Measurements from ENCODE around the gene DBN1. TPM values are rescaled to one million over a fixed set of nuclear protein-coding genes. Genes with fewer than 3 reads are reported as not detected.

Gene DBN1
- total and polyA plus RNA-seq, 9 of the 15 experiments (the other 6 are each of a cell fraction or from before 2014, with no cell fraction given): 0.25 to 87.2 (median 27.9) TPM

DNA sequence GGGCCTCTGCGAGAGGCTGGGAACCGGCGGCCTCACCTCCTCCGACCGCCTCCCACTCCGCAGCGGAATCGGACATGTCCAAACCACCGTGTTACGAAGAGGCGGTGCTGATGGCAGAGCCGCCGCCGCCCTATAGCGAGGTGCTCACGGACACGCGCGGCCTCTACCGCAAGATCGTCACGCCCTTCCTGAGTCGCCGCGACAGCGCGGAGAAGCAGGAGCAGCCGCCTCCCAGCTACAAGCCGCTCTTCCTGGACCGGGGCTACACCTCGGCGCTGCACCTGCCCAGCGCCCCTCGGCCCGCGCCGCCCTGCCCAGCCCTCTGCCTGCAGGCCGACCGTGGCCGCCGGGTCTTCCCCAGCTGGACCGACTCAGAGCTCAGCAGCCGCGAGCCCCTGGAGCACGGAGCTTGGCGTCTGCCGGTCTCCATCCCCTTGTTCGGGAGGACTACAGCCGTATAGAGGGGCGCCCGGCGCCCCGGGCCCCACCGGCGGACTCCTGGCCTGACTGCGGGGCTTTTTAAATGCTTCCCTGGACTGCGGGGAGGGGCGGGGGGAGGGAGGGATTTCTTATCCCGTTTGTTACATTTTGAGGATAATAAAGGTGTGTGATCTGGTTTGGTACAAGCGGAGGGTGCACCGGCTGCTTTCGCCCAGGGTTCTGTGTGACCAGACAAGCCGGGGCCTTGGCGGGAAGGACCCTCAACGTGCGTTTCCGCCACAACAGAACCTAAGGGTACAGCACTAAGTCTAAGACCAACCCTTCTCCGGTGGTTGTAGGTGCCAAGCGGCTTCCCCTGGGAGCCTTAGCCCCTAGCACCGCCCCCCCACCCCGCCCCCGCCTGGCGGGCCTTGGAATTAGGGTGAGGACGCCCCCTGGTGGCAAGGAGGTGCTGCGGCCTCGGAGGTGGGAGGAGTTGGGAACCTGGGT lies 17.5 kb downstream of the DBN1 start (continued):
- TF ChIP-seq JUN (IDR thresholded peaks at IDR 0.05; ENCODE audit: borderline replicate concordance, low read depth, low read length): 0 out of 2 replicates have a peak, but pooled peaks have one; percentile 17
- TF ChIP-seq JUN (CRISPR knock-in tag; IDR thresholded peaks at IDR 0.05; ENCODE audit: borderline replicate concordance): no peak
- TF ChIP-seq TBP (optimal IDR thresholded peaks at IDR 0.05; ENCODE audit: low read depth, low read length): peak; percentile 11
- TF ChIP-seq ZKSCAN3 (CRISPR knock-in tag; IDR thresholded peaks at IDR 0.05): no peak
- TF ChIP-seq RAD51 (IDR thresholded peaks at IDR 0.05; ENCODE audit: borderline replicate concordance, low read depth): no peak
- no peak for TF ChIP-seq HLTF (IDR thresholded peaks at IDR 0.05)
- no peak for TF ChIP-seq ZEB2 (IDR thresholded peaks at IDR 0.05)
- TF ChIP-seq, protein P1, sequence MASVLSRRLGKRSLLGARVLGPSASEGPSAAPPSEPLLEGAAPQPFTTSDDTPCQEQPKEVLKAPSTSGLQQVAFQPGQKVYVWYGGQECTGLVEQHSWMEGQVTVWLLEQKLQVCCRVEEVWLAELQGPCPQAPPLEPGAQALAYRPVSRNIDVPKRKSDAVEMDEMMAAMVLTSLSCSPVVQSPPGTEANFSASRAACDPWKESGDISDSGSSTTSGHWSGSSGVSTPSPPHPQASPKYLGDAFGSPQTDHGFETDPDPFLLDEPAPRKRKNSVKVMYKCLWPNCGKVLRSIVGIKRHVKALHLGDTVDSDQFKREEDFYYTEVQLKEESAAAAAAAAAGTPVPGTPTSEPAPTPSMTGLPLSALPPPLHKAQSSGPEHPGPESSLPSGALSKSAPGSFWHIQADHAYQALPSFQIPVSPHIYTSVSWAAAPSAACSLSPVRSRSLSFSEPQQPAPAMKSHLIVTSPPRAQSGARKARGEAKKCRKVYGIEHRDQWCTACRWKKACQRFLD (CRISPR knock-in tag; IDR thresholded peaks at IDR 0.05): no peak
- no peak for TF ChIP-seq SMARCC2 (IDR thresholded peaks at IDR 0.05; ENCODE audit: low read depth)
- TF ChIP-seq, protein P2, sequence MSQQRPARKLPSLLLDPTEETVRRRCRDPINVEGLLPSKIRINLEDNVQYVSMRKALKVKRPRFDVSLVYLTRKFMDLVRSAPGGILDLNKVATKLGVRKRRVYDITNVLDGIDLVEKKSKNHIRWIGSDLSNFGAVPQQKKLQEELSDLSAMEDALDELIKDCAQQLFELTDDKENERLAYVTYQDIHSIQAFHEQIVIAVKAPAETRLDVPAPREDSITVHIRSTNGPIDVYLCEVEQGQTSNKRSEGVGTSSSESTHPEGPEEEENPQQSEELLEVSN (IDR thresholded peaks at IDR 0.05; ENCODE audit: borderline replicate concordance in 1 of 2, extremely low read depth in 1 of 2, insufficient read depth in 1 of 2, insufficient read length in 1 of 2, low read depth in 1 of 2, low read length in 1 of 2, poor library complexity in 1 of 2, severe bottlenecking in 1 of 2): peak in 1 of 2 experiments; percentile 27
- TF ChIP-seq RBM34 (IDR thresholded peaks at IDR 0.05; ENCODE audit: borderline replicate concordance, insufficient read depth, low read length): 0 out of 2 replicates have a peak, but pooled peaks have one; percentile 68
- TF ChIP-seq, protein P3, sequence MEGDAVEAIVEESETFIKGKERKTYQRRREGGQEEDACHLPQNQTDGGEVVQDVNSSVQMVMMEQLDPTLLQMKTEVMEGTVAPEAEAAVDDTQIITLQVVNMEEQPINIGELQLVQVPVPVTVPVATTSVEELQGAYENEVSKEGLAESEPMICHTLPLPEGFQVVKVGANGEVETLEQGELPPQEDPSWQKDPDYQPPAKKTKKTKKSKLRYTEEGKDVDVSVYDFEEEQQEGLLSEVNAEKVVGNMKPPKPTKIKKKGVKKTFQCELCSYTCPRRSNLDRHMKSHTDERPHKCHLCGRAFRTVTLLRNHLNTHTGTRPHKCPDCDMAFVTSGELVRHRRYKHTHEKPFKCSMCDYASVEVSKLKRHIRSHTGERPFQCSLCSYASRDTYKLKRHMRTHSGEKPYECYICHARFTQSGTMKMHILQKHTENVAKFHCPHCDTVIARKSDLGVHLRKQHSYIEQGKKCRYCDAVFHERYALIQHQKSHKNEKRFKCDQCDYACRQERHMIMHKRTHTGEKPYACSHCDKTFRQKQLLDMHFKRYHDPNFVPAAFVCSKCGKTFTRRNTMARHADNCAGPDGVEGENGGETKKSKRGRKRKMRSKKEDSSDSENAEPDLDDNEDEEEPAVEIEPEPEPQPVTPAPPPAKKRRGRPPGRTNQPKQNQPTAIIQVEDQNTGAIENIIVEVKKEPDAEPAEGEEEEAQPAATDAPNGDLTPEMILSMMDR (IDR thresholded peaks at IDR 0.05 in 2 of 3, conservative IDR thresholded peaks at IDR 0.05 in 1 of 3; ENCODE audit: insufficient read depth in 2 of 3, low read depth in 1 of 3, low read length in 3 of 3): peak; percentile 87 to 99 (median 99)
- peak in 1 of 2 experiments; percentile 20; a peak in 1 of 4 replicates for TF ChIP-seq HDAC1 (IDR thresholded peaks at IDR 0.05)
- TF ChIP-seq KAT2B (IDR thresholded peaks at IDR 0.05; ENCODE audit: low read depth, low read length): peak; percentile 67
- TF ChIP-seq, protein P4, sequence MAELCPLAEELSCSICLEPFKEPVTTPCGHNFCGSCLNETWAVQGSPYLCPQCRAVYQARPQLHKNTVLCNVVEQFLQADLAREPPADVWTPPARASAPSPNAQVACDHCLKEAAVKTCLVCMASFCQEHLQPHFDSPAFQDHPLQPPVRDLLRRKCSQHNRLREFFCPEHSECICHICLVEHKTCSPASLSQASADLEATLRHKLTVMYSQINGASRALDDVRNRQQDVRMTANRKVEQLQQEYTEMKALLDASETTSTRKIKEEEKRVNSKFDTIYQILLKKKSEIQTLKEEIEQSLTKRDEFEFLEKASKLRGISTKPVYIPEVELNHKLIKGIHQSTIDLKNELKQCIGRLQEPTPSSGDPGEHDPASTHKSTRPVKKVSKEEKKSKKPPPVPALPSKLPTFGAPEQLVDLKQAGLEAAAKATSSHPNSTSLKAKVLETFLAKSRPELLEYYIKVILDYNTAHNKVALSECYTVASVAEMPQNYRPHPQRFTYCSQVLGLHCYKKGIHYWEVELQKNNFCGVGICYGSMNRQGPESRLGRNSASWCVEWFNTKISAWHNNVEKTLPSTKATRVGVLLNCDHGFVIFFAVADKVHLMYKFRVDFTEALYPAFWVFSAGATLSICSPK (IDR thresholded peaks at IDR 0.05; ENCODE audit: borderline replicate concordance): no peak
- TF ChIP-seq GABPB1 (CRISPR knock-in tag; IDR thresholded peaks at IDR 0.05): peak; percentile 44
- TF ChIP-seq HNRNPUL1 (IDR thresholded peaks at IDR 0.05; ENCODE audit: low read length): no peak
- no peak for TF ChIP-seq ZFP36 (IDR thresholded peaks at IDR 0.05; ENCODE audit: low read depth, low read length, partially characterized antibody)
- peak; percentile 54; the same call in 1 of the 2 replicates for TF ChIP-seq SP1 (CRISPR knock-in tag; IDR thresholded peaks at IDR 0.05)
- no peak for TF ChIP-seq YBX1 (IDR thresholded peaks at IDR 0.05)
- peak in 1 of 2 experiments; percentile 17; a peak in 1 of 4 replicates for TF ChIP-seq TEAD1 (CRISPR knock-in tag; IDR thresholded peaks at IDR 0.05)
- no peak for TF ChIP-seq ARID2 (IDR thresholded peaks at IDR 0.05)

All from K562 (cell line).